Vagina (tissue), 2 donors: ENCODE measurements around the gene UGT1A6.

Source experiments
- CTCF ChIP-seq, 3 experiments: fragments of 450-650 bp in 2 of 3; fragments of 200-600 bp in 1 of 3; sonication (generic) in 1 of 3; IDR thresholded peaks; one replicate each; pipeline ENCODE4 v1.5.1; 2017 to 2019; ENCODE audit warnings: antibody characterized with exemption in 3 of 3, mild to moderate bottlenecking in 2 of 3, moderate library complexity in 2 of 3
- POLR2A ChIP-seq, 2 donors: fragments of 450-650 bp; IDR thresholded peaks; one replicate each; pipeline ENCODE4 v1.6.1; 2017; ENCODE audit warnings: antibody characterized with exemption in 2 of 2, mild to moderate bottlenecking in 2 of 2, moderate library complexity in 2 of 2

GRCh38 chr2:233821709-233822100 lies 129.0 kb downstream of the UGT1A6 start:
- no peak for TF ChIP-seq CTCF (IDR thresholded peaks at IDR 0.05)
- no peak for TF ChIP-seq POLR2A (IDR thresholded peaks at IDR 0.05)
